Tibial nerve (tissue), 3 donors: ENCODE results near the gene SLX4.

Experiments
- CTCF ChIP-seq, 5 experiments: fragments of 200-600 bp in 3 of 5; fragments of 450-650 bp in 2 of 5; sonication (generic) in 3 of 5; IDR thresholded peaks; one replicate each; pipeline ENCODE4 v1.5.1; 2016 to 2019; ENCODE audit warnings: antibody characterized with exemption in 5 of 5, mild to moderate bottlenecking in 3 of 5, moderate library complexity in 2 of 5
- POLR2A ChIP-seq, 2 donors: fragments of 450-650 bp; IDR thresholded peaks; one replicate each; pipeline ENCODE4 v1.6.1; 2017; ENCODE audit warnings: antibody characterized with exemption in 2 of 2, mild to moderate bottlenecking in 2 of 2, moderate library complexity in 2 of 2

- TF ChIP-seq CTCF (IDR thresholded peaks at IDR 0.05) = no peak
- no peak for TF ChIP-seq POLR2A (IDR thresholded peaks at IDR 0.05)
Measured at GRCh38 chr16:3587547-3588110, 23.8 kb downstream of the SLX4 start.
